Esophagus muscularis mucosa (tissue), 4 donors: ENCODE results near the gene EXOSC10. TPM values are rescaled to one million over a fixed set of nuclear protein-coding genes. Genes with fewer than 3 reads are reported as not detected.

Source experiments
- DNase-seq: peaks from one replicate; pipeline ENCODE4 v3.0.0-alpha.2; 2017; ENCODE audit errors: extremely low spot score
- H3K27ac ChIP-seq, 4 donors: fragments of 200-600 bp; sonication (generic); replicated peaks in 1 of 4; 1 replicate in 3 of 4; 2 replicates in 1 of 4; pipeline ENCODE4 v1.5.1; 2016 to 2019; ENCODE audit warnings: mild to moderate bottlenecking in 1 of 4
- H3K27me3 ChIP-seq, 4 donors: fragments of 200-600 bp; sonication (generic); one replicate each; pipeline versions ENCODE4 v1.5.1 to v1.6.0; 2016 to 2019
- H3K36me3 ChIP-seq, 4 donors: fragments of 200-600 bp; sonication (generic); one replicate each; pipeline ENCODE4 v1.5.1; 2016 to 2019
- H3K4me1 ChIP-seq, 4 donors: fragments of 200-600 bp; sonication (generic); one replicate each; pipeline ENCODE4 v1.5.1; 2016 to 2019
- H3K4me3 ChIP-seq, 4 donors: fragments of 200-600 bp; sonication (generic); 1 replicate in 2 of 4; 2 replicates in 2 of 4; pipeline ENCODE4 v1.5.1; 2016 to 2019; ENCODE audit warnings: mild to moderate bottlenecking in 4 of 4, moderate library complexity in 1 of 4
- H3K9me3 ChIP-seq, 4 donors: fragments of 200-600 bp; sonication (generic); 1 replicate in 3 of 4; 2 replicates in 1 of 4; pipeline ENCODE4 v1.5.1; 2016 to 2019
- CTCF ChIP-seq, 3 experiments: fragments of 200-600 bp in 2 of 3; fragments of 450-650 bp in 1 of 3; sonication (generic) in 2 of 3; IDR thresholded peaks; one replicate each; pipeline ENCODE4 v1.5.1; 2017 to 2019; ENCODE audit warnings: antibody characterized with exemption in 3 of 3, mild to moderate bottlenecking in 2 of 3, moderate library complexity in 1 of 3
- EP300 ChIP-seq: sonication (generic); formaldehyde crosslinking; IDR thresholded peaks from one replicate; pipeline ENCODE4 v1.6.1; 2017; ENCODE audit warnings: antibody characterized with exemption
- POLR2A ChIP-seq: fragments of 450-650 bp; IDR thresholded peaks from one replicate; pipeline ENCODE4 v1.6.1; 2017; ENCODE audit warnings: antibody characterized with exemption, moderate library complexity, mild to moderate bottlenecking, low read depth
- POLR2AphosphoS5 ChIP-seq, 2 donors: sonication (generic); formaldehyde crosslinking; IDR thresholded peaks; one replicate each; pipeline ENCODE4 v1.6.1; 2017; ENCODE audit warnings: antibody characterized with exemption in 2 of 2
- WGBS: methylation state at CpG from one replicate; pipeline ENCODE4 v1.1.5; 2018; 5-methylcytosine and 5-hydroxymethylcytosine counted together
- intact Hi-C: fragments of 100-400 bp; cut with DNase I; formaldehyde crosslinking; loops from one replicate; pipeline ENCODE4 v1.15.1; 2023
- total RNA-seq, 4 donors: library from RNA; depleted of rRNA; stranded (reverse); fragments of >200 nt; gene quantifications; one replicate each; pipeline versions ENCODE4 v1.1.0 to v1.2.1, GENCODE V29; 2016

The EXOSC10 gene
- total RNA-seq, 4 donors from 2014 or later = 33.2 to 49.4 (median 36.3) TPM

DNA sequence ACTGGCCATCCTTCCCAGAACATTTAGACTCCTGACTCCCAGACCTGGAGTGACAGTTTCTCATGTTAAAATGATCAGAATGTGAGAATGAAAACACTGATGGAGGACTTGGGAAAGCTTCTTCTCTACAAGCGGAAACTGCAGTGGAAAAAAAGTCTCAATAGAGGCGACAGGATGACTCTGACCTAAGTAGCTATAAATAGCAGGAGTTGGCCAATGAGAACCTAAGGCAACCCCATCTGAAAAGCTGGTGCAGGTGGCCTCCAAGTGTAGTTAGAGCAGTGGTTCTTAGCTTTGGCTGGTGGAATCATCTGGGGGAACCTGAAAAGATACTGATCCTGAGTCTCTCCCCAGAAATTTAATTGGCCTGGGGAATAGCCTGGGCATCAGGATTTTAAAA lies 44.2 kb upstream of the EXOSC10 start:
- intact Hi-C loops = no loop called here
- 61% methylated on average over 2 of the region's 2 CpGs for WGBS
- peaks cover 45 to 93% (median 67%) of the 10 kb centered on the region in 4 donors for H3K36me3 ChIP-seq
- no peak overlapping the region for H3K4me3 ChIP-seq
- no peaks in the 10 kb centered on the region for H3K9me3 ChIP-seq
- TF ChIP-seq CTCF (IDR thresholded peaks at IDR 0.05) = no peak
- TF ChIP-seq POLR2A = no peak
- no peak for TF ChIP-seq EP300
- no peak for TF ChIP-seq POLR2AphosphoS5 (IDR thresholded peaks at IDR 0.05)
- DNase-seq = no peak
- peak overlapping the region in 1 of 4 donors; percentile 23 for H3K27ac ChIP-seq
- H3K27me3 ChIP-seq = no peaks in the 10 kb centered on the region
- peaks cover 0 to 22% (median 14%) of the 10 kb centered on the region in 4 donors for H3K4me1 ChIP-seq

DNA sequence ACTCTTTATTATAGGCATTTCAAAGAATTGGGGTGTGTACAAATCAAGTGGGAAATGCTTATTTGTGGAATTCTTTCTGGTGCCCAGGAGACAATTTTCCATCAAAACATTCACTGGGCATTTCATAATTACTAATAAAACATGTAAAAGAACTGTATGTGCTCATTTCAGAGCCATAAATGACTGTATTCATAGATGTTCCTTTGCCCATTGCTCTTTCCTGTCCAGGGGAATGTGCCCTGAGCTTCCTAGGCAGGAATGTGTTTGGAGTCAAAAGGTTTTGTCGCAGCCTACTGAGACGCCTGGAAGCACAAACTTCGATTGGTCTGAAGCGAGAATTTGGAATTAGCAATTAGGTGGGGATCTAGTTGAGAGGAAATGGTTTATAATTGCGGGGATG lies 43.7 kb upstream of the EXOSC10 start:
- intact Hi-C loops = no loop called here
- TF ChIP-seq POLR2AphosphoS5 (IDR thresholded peaks at IDR 0.05) (no peak), CTCF (IDR thresholded peaks at IDR 0.05) (no peak), EP300 (no peak)
- Histone ChIP-seq H3K4me3 (no peak overlapping the region), H3K36me3 (peaks cover 45 to 93% (median 67%) of the 10 kb centered on the region in 4 donors), H3K9me3 (no peaks in the 10 kb centered on the region), H3K27me3 (no peaks in the 10 kb centered on the region), H3K4me1 (peaks cover 0 to 22% (median 14%) of the 10 kb centered on the region in 4 donors), H3K27ac (peak overlapping the region in 1 of 4 donors; percentile 23)
- 93% methylated on average over 5 of the region's 5 CpGs for WGBS
- no peak for DNase-seq

DNA sequence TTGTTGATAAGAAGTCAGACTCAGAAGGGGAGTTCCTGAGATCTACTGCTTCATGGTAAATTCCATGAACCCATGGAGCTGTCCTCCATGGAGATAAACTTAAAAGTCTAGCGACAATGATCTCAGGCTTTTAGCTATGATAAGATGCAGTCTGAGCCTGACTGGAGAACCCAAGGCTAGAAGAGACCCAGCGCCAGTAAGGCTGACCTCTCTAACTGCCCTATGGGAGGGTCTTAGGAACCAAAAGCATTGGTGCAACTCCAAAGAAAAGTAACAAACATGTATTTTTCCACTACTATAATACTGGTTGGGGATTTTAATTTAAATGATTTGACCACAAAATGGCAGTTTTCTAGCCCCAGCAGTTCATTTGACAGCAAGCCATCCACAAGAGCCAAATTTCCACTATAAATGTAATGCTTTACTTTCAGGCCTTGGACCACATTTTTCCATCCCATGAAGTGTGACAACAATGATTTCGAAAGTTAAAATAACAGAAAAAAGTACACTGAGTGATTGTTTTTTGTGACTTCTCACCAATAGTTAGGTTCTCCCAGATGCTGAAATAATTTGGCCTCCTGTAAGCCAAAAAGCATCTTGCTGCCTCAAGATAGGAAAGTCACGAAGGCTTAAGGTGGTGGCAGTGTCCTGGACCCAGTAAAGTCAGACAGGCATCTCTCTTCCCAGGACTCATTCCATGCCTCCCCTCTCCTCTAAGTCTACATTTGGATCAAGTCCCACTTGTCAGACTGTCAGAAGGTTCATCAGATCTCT lies 43.1 kb upstream of the EXOSC10 start:
- 97% methylated on average over 4 of the region's 4 CpGs for WGBS
- TF ChIP-seq POLR2AphosphoS5 (IDR thresholded peaks at IDR 0.05) (no peak), CTCF (IDR thresholded peaks at IDR 0.05) (no peak), POLR2A (no peak), EP300 (no peak)
- peak overlapping the region in 1 of 4 donors; percentile 8 for H3K27ac ChIP-seq
- H3K27me3 ChIP-seq = no peaks in the 10 kb centered on the region
- no peak overlapping the region for H3K4me3 ChIP-seq
- H3K36me3 ChIP-seq = peaks cover 49 to 93% (median 71%) of the 10 kb centered on the region in 4 donors
- H3K9me3 ChIP-seq = no peaks in the 10 kb centered on the region
- DNase-seq = no peak
- peaks cover 0 to 22% (median 14%) of the 10 kb centered on the region in 4 donors for H3K4me1 ChIP-seq
- intact Hi-C loops = no loop called here

DNA sequence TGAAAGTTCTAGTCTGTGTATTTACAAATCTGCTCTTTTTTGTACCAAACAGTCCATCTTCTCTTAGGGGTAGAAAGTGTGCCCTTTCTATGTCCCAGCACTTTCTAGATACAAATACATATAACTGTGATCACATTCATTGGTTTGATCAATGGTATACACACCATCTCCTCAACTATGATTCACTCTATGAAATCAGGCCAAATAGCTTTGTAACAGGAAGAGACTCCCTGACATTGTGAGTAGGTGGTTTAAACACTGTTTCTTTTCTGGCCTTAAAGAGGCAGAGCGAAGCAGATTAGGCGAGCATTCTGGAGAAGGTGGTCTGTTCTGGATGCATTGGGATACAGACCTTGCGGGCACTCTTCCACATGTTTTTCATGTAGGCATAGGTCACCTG lies 39.3 kb upstream of the EXOSC10 start:
- Histone ChIP-seq H3K27ac (no peak overlapping the region), H3K4me1 (peaks cover 0 to 15% (median 12%) of the 10 kb centered on the region in 4 donors), H3K4me3 (no peak overlapping the region), H3K27me3 (no peaks in the 10 kb centered on the region), H3K36me3 (peaks cover 41 to 92% (median 68%) of the 10 kb centered on the region in 4 donors), H3K9me3 (no peaks in the 10 kb centered on the region)
- 91% methylated on average over 3 of the region's 3 CpGs for WGBS
- no peak for DNase-seq
- intact Hi-C loops = no loop called here
- no peak for TF ChIP-seq POLR2AphosphoS5 (IDR thresholded peaks at IDR 0.05)
- TF ChIP-seq POLR2A = no peak
- no peak for TF ChIP-seq EP300
- no peak for TF ChIP-seq CTCF (IDR thresholded peaks at IDR 0.05)
